Stomach smooth muscle (tissue), 2 donors: ENCODE measurements around the gene TULP4.
"Not testable (repeated sequence)": the region's sequence is repeated elsewhere in the genome, so short reads cannot be mapped to it uniquely, and the experiment has no call there.

Experiments
- H3K27ac ChIP-seq: one replicate; pipeline ENCODE4 v1.7.0; 2013; ENCODE audit warnings: mild to moderate bottlenecking, low read length, inconsistent platforms
- H3K27me3 ChIP-seq, 2 donors: one replicate each; pipeline ENCODE4 v1.7.0; 2013; ENCODE audit warnings: low read length in 2 of 2; ENCODE audit not compliant: insufficient read depth in 2 of 2, control insufficient read depth in 1 of 2
- H3K36me3 ChIP-seq, 2 donors: one replicate each; pipeline ENCODE4 v1.7.0; 2013; ENCODE audit warnings: low read length in 2 of 2; ENCODE audit not compliant: control insufficient read depth in 2 of 2, insufficient read depth in 2 of 2
- H3K4me1 ChIP-seq: one replicate; pipeline ENCODE4 v1.7.0; 2013; ENCODE audit warnings: low read length; ENCODE audit not compliant: control insufficient read depth, insufficient read depth
- H3K4me3 ChIP-seq, 2 donors: one replicate each; pipeline ENCODE4 v1.7.0; 2013; ENCODE audit warnings: low read length in 2 of 2
- H3K9ac ChIP-seq, 2 donors: one replicate each; pipeline ENCODE4 v1.7.0; 2013; ENCODE audit warnings: low read length in 2 of 2, mild to moderate bottlenecking in 1 of 2
- H3K9me3 ChIP-seq, 2 donors: one replicate each; pipeline ENCODE4 v1.7.0; 2013; ENCODE audit warnings: low read length in 2 of 2; ENCODE audit not compliant: control insufficient read depth in 2 of 2
- donor health status: healthy.
- donor health status: Pancreatic carcinoma.

Gene TULP4

DNA sequence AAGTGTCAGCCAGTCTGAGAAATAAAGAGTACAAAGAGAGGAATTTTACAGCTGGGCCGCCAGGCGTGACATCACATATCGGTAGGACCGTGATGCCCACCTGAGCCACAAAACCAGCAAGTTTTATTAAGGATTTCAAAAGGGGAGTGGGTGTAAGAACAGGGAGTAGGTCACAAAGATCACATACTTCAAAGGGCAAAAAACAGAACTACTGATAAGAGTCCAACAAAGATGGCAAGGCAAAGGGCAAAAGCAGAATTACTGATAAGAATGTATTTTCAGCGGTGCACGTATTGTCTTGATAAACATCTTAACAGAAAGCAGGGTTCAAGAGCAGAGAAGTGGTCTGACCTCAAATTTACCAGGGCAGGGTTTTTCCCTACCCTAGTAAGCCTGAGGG lies 33.2 kb downstream of the TULP4 start:
- H3K27me3 ChIP-seq, H3K4me3 ChIP-seq, H3K4me1 ChIP-seq, H3K36me3 ChIP-seq, H3K27ac ChIP-seq, H3K9ac ChIP-seq, H3K9me3 ChIP-seq: not testable (repeated sequence)

DNA sequence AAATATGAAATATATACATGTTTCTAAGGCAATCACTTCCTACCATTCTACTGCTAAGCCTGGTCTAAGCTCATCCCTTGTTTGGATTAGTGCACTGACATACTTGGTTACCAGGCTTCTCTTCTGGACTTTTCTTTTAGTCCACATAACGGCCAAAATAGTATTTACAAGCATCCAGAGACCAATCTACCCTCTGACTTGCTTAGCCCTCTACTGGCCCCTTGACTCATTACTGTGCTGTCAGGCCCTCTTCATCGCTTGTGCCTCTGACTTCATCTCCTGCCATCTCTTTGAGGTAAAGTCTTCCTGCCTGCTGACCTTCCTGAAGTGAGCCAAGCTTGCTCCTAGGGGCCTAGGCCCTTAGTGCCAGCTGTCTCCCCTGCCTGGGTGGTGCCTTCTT lies 35.1 kb downstream of the TULP4 start:
- Histone ChIP-seq H3K4me3 (no peak overlapping the region), H3K9me3 (no peaks in the 10 kb centered on the region), H3K9ac (no peak overlapping the region), H3K27me3 (no peaks in the 10 kb centered on the region), H3K4me1 (no peaks in the 10 kb centered on the region), H3K27ac (no peak overlapping the region), H3K36me3 (no peaks in the 10 kb centered on the region)

DNA sequence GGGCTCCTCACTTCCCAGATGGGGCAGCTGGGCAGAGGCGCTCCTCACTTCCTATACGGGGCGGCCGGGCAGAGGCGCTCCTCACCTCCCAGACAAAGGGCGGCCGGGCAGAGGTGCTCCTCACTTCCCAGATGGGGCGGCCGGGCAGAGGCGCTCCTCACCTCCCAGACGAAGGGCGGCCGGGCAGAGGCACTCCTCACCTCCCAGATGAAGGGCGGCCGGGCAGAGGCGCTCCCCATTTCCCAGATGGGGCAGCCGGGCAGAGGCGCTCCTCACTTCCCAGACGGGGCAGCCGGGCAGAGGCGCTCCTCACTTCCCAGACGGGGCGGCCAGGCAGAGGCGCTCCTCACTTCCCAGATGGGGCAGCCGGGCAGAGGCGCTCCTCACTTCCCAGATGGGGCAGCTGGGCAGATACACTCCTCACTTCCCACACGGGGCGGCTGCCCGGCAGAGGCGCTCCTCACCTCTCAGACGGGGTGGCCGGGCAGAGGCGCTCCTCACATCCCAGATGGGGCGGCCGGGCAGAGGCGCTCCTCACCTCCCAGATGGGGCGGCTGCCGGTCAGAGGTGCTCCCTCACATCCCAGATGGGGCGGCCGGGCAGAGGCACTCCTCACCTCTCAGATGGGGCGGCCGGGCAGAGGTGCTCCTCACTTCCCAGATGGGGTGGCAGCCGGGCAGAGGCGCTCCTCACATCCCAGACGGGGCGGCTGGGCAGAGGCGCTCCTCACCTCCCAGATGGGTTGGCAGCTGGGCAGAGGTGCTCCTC lies 36.7 kb downstream of the TULP4 start:
- not testable (repeated sequence) for H3K4me1 ChIP-seq, H3K4me3 ChIP-seq, H3K27ac ChIP-seq, H3K9ac ChIP-seq, H3K27me3 ChIP-seq, H3K9me3 ChIP-seq, H3K36me3 ChIP-seq

DNA sequence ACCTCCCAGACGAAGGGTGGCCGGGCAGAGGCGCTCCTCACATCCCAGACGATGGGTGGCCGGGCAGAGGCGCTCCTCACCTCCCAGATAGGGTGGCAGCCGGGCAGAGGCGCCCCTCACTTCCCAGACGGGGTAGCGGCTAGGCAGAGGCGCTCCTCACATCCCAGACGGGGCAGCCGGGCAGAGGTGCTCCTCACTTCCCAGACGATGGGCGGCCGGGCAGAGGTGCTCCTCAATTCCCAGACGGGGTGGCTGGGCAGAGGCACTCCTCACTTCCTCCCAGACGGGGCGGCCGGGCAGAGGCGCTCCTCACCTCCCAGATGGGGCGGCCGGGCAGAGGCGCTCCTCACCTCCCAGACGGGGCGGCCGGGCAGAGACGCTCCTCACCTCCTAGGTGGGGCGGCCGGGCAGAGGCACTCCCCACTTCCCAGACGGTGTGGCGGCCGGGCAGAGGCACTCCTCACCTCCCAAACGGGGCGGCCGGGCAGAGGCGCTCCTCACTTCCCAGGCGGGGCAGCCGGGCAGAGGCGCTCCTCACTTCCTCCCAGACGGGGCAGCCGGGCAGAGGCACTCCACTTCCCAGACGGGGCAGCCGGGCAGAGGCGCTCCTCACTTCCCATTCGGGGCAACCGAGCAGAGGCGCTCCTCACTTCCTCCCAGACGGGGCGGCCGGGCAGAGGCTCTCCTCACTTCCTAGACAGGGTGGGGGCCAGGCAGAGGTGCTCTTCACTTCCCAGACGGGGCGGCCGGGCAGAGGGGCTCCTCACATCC lies 37.4 kb downstream of the TULP4 start:
- not testable (repeated sequence) for H3K36me3 ChIP-seq, H3K27ac ChIP-seq, H3K4me3 ChIP-seq, H3K9ac ChIP-seq, H3K27me3 ChIP-seq, H3K9me3 ChIP-seq, H3K4me1 ChIP-seq

DNA sequence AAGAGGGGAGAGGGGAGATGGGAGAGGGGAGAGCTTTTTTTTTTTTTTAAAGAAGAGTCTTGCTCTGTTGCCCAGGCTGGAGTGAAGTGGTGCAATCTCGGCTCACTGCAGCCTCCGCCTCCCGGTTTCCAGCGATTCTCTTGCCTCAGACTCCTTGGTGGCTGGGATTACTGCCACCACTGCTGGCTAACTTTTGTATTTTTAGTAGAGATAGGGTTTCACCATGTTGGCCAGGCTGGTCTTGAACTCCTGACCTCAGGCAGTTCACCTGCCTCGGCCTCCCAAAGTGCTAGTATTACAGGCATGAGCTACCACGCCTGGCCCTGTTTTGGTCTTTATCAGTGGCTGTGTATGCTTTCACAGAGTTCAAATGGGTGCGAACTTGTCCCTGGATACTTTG lies 38.5 kb downstream of the TULP4 start:
- not testable (repeated sequence) for H3K9ac ChIP-seq, H3K9me3 ChIP-seq, H3K27ac ChIP-seq, H3K4me1 ChIP-seq, H3K36me3 ChIP-seq, H3K27me3 ChIP-seq, H3K4me3 ChIP-seq

DNA sequence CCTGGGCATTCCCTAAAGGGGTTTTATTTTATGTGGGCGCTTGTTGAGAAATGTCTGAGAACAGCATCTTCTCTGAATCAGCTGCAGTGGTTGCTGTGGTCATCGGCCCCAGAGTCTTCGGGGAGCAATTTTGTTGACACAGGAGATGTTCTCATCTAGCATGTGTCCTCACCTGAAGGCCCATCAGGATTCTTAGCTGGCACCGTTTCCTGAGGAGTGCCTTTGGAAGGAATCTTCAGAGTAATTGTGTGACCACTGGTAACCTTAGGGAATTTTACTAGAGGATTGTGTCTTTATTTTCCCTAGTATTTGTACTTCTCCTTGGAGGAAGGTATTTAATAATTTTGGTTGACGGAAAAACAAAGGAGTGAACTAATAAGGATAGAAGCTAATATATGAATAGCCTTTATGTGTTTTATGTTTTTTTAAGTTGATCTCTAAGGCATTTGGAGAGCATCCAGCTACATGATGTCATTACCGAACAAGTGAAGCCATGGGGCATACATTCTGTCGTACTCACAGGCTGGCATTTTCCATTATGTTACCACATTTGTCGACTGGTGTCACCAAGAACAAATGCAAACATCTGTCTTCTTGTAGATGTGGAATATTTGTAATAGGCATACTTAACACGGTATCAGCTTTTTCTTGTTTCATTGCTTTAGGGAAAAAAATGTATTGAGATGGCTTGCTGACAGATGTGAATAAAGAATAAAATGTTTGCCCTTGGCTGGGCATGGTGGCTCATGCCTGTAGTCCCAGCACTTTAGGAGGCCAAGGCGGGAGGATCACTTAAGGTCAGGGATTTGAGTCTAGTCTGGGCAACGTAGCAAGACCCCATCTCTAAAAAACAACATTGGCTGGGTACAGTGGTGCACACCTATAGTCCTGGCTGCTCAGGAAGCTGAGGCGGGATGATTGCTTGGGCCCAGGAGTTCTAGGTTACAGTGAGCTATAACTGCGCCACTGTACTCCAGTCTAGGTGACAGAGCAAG lies 41.9 kb downstream of the TULP4 start:
- no peak overlapping the region for H3K4me3 ChIP-seq
- no peaks in the 10 kb centered on the region for H3K36me3 ChIP-seq
- H3K9ac ChIP-seq = no peak overlapping the region
- H3K4me1 ChIP-seq = no peaks in the 10 kb centered on the region
- no peaks in the 10 kb centered on the region for H3K9me3 ChIP-seq
- no peaks in the 10 kb centered on the region for H3K27me3 ChIP-seq
- H3K27ac ChIP-seq = no peak overlapping the region

DNA sequence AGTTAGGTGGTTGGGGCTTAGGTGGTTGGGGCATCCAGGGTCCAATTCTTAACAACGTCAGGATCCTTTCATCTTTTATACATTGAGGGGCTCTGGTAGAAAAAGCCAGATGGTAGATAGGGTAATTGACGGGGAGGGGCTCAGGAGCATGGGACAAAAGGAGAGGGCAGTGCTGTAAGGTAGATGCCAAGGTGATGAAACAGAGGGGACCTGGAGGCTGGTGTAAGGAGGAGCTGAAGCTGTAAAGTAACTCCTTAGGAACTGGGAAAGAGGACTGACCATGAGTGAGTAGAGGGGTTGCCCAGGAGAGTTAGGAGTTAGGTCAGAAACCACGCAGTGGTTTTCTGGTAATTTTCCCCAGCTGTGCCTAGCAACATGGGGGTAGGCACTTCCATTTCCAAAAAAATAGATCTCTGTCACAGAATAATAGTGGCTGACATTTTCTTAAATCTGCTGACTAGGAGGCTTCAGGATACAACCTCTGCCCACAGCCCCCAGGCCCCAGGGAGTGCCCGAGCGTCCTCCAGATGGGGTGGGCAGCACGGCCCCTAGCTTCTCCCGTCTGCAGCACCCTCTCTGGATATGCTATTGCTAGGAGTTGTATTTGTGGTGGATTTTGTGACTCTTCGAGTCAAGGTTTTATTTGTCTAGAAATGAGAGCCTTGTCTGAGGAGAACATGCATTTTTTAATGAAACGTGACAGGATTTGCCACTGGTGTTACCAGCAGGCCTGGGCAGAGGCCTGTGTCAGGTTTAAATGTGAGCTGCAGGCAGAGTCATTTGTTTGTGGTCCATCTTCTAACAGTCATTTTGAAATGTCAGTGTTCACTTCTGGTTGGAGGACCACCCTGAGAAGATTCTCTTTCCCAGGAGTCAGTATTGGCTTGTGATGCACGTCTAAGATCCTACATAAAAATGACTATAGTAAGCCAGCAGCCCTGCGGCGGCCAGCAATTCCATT lies 44.6 kb downstream of the TULP4 start:
- peaks cover 2% of the 10 kb centered on the region for H3K4me1 ChIP-seq
- no peak overlapping the region for H3K27ac ChIP-seq
- no peaks in the 10 kb centered on the region for H3K9me3 ChIP-seq
- no peak overlapping the region for H3K9ac ChIP-seq
- no peaks in the 10 kb centered on the region for H3K36me3 ChIP-seq
- H3K4me3 ChIP-seq = no peak overlapping the region
- no peaks in the 10 kb centered on the region for H3K27me3 ChIP-seq

DNA sequence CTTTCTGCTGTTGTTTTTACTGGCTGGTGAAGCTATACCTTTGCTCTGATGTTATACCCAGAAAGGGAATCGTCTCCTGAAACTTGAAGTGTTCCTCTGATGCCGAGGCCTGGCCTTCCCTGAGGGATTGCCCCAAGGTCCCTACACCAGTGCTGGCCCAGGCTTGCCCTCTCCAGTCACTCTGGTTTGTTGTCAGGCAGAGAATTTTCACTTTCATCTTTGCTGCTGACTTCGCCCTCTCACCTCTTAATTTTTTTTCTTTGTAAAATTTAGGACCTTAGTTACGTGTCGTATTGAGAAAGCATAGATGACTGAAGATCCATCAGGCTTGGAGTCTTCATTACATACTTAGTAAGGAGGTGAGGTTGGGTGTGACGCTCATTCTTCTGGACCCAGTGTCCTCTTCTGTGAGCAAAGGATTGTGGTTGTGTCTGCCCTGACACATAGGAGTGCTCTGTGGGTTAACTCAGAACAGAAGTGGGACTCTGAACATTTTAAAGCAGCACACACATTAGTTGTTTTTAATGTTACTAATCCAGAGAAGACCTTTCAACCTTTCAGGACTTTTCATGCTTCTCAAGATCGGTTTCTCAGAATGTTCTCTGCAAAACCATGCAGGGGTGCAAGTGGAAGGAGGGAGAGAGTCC lies 45.4 kb downstream of the TULP4 start:
- no peak overlapping the region for H3K27ac ChIP-seq
- no peaks in the 10 kb centered on the region for H3K9me3 ChIP-seq
- H3K4me1 ChIP-seq = peaks cover 7% of the 10 kb centered on the region
- no peaks in the 10 kb centered on the region for H3K27me3 ChIP-seq
- no peak overlapping the region for H3K9ac ChIP-seq
- H3K4me3 ChIP-seq = no peak overlapping the region
- H3K36me3 ChIP-seq = no peaks in the 10 kb centered on the region

DNA sequence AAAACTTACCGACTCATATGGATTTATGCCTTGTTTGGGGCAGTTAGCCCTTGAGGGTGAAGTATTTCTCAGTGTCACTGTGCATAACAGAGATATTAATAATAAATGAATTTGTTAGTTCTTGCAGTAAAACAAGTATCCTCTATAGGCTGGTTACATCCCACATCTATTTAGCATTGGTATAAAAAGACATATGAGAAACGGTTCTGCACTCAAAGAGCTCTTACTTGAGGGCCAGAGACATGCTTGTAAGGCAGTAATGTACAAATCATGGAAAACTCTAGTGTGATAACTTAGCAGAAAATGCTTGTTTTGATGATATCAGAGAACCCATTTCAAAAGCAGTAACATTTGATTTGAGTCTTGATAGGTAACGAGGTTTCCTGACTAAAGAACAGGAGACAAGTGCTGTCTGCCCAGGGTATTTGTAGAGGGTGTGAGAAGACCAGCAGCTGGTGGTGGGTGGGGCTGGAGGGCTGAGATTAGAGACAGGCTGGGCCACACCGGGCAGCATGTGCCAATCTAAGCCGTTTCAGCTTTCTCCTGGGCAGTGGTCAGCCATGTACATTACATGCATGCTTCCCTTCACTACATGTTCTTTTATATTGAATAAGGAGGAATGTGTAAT lies 46.3 kb downstream of the TULP4 start:
- H3K27me3 ChIP-seq = no peaks in the 10 kb centered on the region
- H3K27ac ChIP-seq = no peak overlapping the region
- H3K36me3 ChIP-seq = no peaks in the 10 kb centered on the region
- H3K9me3 ChIP-seq = no peaks in the 10 kb centered on the region
- H3K4me3 ChIP-seq = no peak overlapping the region
- H3K9ac ChIP-seq = no peak overlapping the region
- H3K4me1 ChIP-seq = peaks cover 7% of the 10 kb centered on the region
